Measurements from ENCODE around the gene NAB1.
"Not testable (repeated sequence)": the region's sequence is repeated elsewhere in the genome, so short reads cannot be mapped to it uniquely, and the experiment has no call there.

The NAB1 gene

DNA sequence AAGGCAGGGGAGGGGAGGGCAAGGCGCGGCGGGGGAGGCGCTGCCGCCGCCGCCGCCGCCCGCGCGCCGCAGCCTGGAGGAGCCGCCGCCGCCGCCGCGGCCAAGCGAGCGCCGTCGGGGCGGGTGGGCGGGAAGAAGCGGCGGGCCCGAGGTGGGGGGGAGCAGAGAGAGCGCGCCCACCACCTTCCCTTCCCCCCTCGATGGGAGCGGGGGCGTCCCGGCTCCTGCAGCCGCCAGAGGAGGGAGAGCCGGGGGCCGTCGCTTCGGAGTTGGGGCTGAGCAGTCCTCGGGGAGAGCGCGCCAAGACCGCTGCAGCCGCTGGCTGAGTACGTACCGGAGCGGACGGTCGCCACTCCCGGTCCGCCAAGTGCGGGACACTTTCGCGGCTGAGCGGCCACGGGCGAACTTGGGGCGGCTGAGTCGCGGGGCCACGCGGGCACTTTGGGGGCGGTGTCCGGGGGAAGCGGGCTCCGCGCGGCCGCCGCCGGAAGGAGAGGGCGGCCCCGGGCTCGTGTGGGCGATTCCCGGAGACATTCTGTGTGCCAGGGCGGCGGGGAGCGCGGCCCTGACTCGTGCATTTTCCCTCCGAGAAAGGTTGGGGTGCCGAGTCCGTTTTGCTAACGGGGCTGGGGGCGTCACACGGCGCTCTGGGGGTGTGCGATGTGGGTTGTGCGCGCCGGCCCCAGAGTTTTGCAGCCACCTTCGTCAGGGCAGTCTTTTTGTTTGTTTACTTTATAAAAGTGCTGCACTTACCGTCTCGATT is at the start of gene NAB1:
Gene NAB1, plus strand, starts transcription at position 49 of the 763 bp plus-strand sequence. CDS start 10,094 bp downstream, outside the sequence.
- DNase-seq (ENCODE audit: low read depth): no peak

- DNase-seq (ENCODE audit: low read depth): no peak
Measured at GRCh38 chr2:190599546-190600220, 49.2 kb upstream of the NAB1 start.

DNA sequence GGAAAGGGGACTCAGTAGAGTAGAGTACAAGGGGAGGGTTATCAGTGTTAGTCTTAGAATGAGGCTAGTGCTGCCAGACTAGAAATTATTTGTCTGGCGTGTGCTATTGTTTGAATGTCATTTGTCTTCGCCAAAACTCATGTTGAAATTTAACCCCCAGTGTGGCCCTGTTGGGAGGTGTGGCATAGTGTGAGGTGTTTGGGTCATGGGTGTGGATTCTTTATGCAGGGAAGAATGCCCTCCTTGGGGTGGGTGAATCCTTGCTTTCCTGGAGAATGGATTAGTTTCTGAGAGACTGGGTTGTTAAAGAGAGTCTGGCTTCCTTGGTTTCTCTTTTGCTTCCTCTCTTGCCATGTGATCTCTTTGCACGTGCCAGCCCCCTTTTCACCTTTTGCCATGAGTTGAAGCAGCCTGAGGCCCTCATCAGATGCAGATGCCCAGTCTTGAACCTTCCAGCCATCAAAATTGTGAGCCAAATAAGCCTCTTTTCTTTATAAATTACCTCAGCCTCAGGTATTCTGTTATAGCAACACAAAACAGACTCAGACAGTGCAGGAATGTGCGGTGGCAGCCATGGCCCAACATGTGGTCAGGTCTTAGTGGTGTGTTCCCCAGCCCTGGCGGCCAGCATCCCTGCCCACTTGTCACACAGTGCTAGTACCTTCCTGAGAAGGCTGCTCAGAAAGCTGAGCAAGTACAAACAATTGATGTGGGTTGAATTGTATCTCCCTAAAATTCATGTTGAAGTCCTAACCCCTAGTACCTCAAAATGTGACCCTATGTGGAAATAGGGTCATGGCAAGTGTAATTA is 48.4 kb upstream of the NAB1 start:
- no peak for DNase-seq (ENCODE audit: low read depth)

DNA sequence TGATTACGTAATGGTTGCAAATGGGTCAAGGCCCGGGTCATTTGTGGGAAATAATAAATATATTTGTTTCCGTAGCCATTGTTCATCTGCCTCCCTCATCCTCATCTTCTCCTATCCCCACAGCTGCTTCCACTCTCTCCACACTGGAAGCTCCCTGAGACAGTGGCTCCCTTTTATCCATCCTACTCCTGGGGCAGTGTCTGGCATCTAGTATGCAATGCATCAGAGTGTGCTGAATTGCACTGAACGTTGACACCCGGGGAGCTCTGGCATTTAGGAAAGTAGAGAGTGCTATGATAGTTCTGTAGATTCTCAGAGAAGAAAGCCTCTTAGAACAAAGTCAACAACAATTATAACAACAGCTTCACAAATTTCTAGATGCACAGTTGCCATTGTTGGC is 45.5 kb upstream of the NAB1 start:
- DNase-seq (ENCODE audit: low read depth): no peak

DNA sequence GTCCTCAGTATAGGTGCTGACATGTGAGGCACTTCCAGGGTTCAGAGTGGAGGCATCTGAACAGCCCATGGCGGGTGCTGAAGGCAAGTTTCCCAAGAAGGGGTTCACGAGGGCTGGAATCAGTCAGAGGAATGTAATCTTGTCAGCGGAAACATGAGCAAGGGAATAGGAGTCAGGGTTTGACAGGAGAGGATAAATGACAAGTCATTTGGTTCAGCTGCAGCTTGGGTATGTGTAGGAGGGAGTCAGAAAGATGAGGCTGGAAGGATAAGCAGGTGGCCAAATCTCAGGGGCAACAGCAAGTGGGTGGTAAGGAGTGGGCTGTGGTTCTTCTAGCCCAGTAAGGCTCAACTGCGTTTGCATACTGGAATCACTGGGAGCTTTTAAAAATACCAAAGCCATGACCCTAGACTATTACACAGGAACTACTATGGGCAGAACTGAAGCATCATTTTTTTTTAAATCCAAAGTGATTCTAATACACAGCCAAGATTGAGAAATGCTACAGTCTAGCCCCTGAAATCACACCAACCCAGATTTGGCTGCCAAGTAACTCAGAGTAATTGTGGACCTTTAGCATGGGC is 41.8 kb upstream of the NAB1 start:
- DNase-seq (ENCODE audit: low read depth): no peak

DNA sequence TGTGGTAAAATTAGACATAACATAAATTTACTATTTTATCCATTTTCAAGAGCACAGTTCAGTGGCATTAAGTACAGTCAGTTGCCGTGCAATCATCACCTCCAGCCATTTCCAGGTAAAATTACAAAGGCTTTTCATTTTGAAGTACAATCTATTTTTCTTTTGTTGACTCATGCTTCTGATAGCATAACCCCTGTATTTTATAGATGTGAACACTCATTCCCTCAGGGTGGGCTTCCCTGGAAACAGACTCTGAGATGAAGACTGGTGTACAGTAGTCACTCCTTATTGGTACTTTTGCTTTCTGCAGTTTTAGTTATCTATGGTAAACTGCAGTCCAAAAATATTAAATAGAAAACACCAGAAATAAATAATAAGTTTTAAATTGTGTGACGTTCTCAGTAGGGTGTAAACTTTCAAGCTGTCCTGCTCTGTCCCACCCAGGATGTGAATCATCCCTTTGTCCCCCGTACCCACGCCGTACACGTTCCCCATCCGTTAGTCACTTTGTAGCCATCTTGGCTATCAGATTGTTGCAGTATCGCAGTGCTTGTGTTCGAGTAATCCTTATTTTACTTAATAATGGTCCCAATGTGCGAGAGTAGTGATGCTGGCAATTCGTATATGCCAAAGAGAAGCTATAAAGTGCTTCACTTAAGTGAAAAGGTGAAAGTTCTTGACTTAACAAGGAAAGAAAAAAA is 41.1 kb upstream of the NAB1 start:
- no peak for DNase-seq (ENCODE audit: low read depth)

DNA sequence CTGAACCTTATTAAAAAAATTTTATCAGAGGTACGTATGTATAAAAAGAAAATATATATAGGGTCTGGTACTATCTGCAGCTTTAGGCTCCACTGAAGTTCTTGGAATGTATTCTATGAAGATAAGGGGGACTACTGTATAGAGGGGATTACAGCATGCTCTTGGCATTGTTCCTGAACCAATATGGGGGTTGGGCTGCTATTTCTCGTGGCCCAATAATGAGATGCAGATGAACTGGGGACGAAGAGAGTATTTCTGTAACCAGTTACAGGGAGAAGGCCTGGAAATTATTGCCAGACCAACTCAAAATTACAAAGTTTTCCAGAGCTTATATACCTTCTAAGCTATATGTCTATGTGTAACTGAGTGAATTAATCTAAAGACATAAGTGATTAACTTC is 40.0 kb upstream of the NAB1 start:
- DNase-seq (ENCODE audit: low read depth): not testable (repeated sequence)

- DNase-seq (ENCODE audit: low read depth): not testable (repeated sequence)
Measured at GRCh38 chr2:190609397-190609796, 39.5 kb upstream of the NAB1 start.

DNA sequence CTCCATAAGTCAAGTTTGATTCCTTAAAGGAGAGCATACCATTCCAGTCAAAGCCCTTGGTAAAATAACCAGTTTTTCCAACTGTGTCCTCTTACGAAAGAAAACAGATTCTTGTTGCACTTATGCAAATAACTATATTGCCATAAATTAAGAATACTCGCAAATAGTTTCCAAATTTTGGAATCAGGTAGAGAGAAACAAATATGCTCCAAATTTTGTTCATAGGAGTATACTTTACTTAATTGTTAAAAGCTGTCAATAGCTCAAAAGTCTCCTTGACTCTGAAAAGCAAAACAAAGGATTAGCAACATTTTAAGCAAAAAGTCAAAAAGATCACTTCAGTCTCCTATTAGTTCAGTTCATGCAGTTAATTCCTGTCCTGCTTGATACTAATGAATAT is 38.4 kb upstream of the NAB1 start:
- DNase-seq (ENCODE audit: low read depth): not testable (repeated sequence)

- DNase-seq (ENCODE audit: low read depth): no peak
Measured at GRCh38 chr2:190615555-190616200, 33.2 kb upstream of the NAB1 start.

DNA sequence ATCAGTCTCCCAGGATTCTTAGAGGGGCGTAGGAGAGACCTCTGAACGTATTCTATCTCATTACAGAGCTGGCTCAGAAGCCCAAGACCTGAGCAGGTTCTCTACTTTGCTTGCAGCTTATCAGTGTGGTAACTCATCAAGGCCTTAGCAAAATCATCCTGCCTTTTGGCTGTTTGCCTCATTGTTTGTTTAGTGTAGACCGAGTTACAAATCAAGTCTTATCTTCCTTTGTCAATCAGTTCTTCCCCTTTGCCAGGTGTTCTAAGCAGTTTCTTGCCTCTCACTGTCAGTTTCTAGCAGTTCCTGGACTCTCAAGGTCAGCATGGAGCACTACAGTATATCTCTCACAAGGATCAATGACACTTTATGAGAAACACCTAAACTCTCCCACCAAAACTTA is 30.9 kb upstream of the NAB1 start:
- no peak for DNase-seq (ENCODE audit: low read depth)

- no peak for DNase-seq (ENCODE audit: low read depth)
Measured at GRCh38 chr2:190625691-190626090, 23.2 kb upstream of the NAB1 start.

- no peak for DNase-seq (ENCODE audit: low read depth)
Measured at GRCh38 chr2:190626641-190627210, 22.2 kb upstream of the NAB1 start.

DNA sequence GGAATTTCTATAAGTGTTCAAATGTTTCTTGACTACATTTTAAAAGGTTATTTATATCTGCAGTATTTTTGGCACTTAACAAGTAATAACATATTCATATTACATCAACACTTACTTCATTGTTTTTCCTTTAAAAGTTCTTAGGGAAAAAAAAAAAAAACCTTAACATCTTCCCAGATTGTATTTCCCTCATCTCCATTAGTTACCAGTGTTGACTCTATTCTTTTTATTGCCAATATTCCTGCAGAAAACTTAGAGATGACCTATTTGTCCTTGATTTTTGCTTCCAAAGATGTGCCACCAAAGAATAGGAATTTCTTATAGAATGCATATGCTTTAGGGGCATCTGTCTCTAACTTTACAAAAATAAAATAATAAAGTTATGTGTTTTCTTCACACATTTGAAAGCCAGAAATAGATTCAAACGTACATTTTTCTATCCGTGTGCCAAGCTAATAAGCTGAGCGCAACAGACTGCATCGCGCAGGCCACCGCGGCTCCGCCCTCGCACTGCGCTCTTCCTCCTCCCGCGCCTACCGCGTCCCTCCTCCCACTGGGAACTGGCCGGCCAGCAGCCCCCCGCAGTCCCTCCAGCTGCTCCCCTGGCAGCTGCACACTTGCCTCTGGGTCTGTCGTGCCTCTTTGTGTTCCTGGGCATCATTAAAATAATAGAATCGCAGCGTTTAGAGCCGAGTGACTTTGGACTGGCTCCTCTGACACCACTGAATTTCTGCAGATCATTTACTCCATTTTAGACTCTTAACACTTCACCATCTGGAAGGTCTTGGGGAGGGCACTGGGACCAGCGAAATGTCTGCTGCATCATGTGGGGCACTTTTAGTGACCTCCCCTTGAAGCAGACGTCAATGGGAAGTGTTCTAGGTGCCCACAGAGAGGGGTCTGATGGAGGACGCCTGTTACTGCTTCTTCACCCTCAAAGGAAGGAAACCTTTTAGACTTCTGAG is 21.2 kb upstream of the NAB1 start:
- DNase-seq (ENCODE audit: low read depth): no peak

DNA sequence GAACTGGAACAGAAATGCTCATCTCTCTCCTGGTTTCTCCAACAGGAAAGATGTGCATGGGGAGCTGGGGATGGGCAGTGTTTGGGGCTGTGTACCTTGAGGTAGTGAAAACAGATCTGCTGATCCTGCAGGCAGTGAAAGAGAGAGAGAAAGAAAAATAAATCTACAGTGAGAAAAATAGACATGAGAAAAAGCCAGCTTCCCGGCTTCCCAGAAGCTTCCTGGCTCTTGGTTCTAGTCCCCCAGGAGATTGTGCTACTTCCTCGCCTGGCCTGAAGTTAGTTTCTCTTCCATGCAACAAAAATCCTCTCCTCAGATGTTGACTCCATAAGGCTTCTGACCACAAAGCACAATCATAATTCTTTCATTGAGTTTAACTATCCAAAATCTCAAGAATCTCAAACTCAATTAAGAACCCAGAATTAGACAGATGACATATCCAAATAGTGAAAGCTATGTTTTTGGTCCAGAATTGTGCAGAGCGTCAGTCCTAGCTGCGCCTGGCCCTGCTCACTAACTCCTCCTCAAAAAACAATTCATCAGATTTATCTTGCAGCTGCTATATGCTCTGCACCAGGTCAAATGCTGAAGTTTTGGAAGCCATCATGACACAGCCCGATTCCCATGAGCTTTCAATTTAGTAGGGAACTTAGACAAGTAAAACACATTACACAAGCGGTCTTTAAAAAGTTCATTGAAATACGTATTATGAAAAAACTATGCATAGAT is 20.1 kb upstream of the NAB1 start:
- DNase-seq (ENCODE audit: low read depth): no peak

DNA sequence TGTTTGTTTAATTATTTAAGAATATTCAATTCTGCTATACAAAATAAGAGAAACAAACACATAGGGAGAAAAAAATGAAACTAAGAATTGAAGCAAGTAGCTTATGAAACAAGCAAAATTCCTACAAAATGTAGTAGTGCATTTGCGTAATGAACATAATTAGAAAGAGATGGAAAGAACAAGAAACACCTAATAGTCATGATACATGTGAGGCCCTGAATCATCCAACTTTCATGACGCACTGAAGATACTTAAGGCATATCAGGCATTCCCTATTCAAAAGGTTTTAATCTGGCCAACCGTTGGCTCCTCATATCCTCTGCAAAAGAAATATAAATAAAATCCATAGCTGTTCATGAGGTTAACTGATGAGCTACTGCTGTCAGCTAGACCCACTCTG is 14.5 kb upstream of the NAB1 start:
- no peak for DNase-seq (ENCODE audit: low read depth)

DNA sequence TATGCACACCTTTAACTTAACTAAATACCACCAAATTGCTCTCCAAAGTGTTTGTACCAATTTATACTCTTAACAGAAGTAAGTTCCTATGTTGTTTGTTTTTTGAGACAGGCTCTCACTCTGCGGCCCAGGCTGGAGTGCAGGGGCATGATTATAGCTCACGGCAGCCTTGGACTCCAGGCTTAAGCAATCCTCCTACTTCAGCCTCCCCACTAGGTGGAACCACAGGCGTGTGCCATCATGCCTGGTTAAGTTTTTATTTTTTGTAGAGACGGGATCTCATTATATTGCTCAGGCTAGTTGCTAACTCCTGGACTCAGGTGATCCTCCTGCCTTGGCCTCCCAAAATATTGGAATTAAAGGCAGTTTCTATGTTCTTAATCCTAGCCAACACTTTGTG is 13.1 kb upstream of the NAB1 start:
- no peak for DNase-seq (ENCODE audit: low read depth)

- DNase-seq (ENCODE audit: low read depth): peak; percentile 45
Measured at GRCh38 chr2:190636361-190636760, 12.5 kb upstream of the NAB1 start.

- peak; percentile 43 for DNase-seq (ENCODE audit: low read depth)
Measured at GRCh38 chr2:190637281-190637734, 11.6 kb upstream of the NAB1 start.
